Astrocyte (in vitro differentiated cells and primary cell): ENCODE data around the gene ZNF224.

ENCODE experiments used
- EZH2 ChIP-seq: IDR thresholded peaks from 2 replicates; pipeline ENCODE4 v1.6.1; 2012; ENCODE audit warnings: mild to moderate bottlenecking, low read length, inconsistent platforms; ENCODE audit not compliant: insufficient read depth
- TF ChIP-seq, protein P1 (sequence below): IDR thresholded peaks from 2 replicates; pipeline ENCODE4 v1.5.1; 2011; ENCODE audit warnings: low read depth, mild to moderate bottlenecking, inconsistent platforms, low read length, moderate library complexity; ENCODE audit not compliant: insufficient read depth

DNA sequence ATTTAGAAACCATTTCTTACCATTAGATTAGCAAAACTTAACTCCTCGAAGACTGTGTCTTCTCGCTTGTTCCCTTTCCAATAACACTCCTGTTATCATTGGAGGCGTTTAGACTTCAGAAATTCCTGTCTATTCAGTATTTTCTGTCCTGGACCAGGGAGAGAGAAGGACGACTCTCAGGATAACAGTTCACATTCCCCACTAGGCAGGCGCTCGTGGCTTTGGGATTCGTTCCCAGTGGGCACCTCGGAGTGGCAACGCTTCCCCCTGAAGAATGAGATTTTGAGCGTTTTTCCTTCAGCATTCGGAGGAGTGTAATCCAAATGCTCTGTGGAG lies 18.6 kb downstream of the ZNF224 start:
- TF ChIP-seq, protein P1, sequence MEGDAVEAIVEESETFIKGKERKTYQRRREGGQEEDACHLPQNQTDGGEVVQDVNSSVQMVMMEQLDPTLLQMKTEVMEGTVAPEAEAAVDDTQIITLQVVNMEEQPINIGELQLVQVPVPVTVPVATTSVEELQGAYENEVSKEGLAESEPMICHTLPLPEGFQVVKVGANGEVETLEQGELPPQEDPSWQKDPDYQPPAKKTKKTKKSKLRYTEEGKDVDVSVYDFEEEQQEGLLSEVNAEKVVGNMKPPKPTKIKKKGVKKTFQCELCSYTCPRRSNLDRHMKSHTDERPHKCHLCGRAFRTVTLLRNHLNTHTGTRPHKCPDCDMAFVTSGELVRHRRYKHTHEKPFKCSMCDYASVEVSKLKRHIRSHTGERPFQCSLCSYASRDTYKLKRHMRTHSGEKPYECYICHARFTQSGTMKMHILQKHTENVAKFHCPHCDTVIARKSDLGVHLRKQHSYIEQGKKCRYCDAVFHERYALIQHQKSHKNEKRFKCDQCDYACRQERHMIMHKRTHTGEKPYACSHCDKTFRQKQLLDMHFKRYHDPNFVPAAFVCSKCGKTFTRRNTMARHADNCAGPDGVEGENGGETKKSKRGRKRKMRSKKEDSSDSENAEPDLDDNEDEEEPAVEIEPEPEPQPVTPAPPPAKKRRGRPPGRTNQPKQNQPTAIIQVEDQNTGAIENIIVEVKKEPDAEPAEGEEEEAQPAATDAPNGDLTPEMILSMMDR = no peak
- no peak for TF ChIP-seq EZH2
